ENCODE measurements around the gene CD82.

The CD82 gene

GRCh38 chr11:44605068-44605708, 39.7 kb downstream of the CD82 start:
- no peak for DNase-seq

- DNase-seq = no peak
These were observed 40.5 kb downstream of the CD82 start for GRCh38 chr11:44605965-44606364.

- no peak for DNase-seq
These were observed 41.0 kb downstream of the CD82 start for GRCh38 chr11:44606472-44606871.

- peak; percentile 45 for DNase-seq
These were observed 42.0 kb downstream of the CD82 start for GRCh38 chr11:44607319-44607962.

GRCh38 chr11:44607987-44608386, 42.5 kb downstream of the CD82 start:
- no peak for DNase-seq

DNA sequence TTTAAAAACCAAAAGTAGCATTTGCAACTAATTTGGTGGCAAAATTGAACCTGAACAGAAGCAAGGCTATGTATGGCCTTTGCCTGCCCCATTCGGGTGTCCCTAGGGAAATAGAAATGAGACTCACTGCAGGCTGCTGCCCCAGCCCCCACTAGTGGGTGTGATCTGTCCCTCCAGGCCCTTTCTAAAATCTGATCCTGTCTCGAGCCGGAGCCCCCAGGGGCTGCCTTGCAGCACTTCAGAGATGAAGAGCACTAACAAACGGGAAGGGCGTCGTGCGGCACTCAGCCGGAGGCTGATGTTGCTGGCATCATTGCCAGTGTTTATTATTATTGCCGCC, 43.2 kb downstream of the CD82 start:
- no peak for DNase-seq

GRCh38 chr11:44608991-44609782, 43.7 kb downstream of the CD82 start:
- DNase-seq = no peak

DNA sequence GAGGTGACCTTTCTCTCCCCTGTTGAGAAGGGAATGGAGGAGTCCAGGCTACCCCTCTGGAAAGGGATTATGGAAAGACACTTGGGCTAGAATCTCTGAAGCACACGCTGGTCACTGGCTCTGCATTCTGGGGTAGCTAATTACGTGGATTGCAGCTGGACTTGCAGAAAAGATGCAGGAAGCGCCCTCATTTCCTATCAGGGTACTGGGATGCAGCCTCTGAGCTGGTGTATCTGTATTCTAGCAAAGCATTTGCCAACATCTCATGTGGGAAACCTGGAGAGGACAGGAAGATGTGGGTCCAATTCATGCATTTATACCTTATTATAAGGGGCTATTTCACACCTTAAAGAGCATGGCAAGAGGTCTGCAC, 44.3 kb downstream of the CD82 start:
- no peak for DNase-seq

DNA sequence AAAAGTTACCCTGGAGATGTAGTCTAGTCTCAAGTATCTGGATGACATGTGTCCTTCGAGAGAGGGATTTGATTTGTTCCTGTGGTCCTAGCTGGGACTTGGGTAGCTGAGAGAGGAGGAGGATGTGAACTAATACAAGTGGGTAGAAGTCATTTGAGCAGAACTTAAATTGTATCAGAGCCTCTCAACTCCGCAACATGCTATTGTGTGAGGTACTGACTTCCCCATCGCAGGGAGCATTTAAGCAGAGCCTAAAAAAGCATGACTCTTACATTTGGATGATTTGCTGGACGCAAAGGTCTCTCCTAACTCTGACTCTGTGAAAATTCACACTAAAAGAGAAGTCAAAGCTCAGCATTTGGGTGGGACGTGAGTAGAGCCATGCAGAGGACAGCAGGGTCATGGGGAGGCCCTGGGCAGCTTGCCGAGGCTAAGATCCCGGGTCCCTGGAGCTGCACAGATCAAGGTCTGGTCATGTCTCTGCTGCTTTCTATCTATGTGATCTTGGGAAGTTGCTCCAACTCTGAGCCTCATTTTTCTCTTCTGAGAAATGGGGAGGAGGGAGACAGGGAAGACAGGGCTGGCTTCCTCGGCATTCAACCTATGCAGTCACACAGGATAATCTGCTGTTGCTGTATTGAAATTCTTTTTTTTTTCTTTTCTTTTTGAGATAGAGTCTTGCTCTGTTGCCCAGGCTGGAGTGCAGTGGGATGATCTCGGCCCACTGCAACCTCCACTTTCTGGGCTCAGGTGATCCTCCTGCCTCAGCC, 44.9 kb downstream of the CD82 start:
- no peak for DNase-seq

GRCh38 chr11:44611088-44611487, 45.6 kb downstream of the CD82 start:
- DNase-seq = no peak

DNA sequence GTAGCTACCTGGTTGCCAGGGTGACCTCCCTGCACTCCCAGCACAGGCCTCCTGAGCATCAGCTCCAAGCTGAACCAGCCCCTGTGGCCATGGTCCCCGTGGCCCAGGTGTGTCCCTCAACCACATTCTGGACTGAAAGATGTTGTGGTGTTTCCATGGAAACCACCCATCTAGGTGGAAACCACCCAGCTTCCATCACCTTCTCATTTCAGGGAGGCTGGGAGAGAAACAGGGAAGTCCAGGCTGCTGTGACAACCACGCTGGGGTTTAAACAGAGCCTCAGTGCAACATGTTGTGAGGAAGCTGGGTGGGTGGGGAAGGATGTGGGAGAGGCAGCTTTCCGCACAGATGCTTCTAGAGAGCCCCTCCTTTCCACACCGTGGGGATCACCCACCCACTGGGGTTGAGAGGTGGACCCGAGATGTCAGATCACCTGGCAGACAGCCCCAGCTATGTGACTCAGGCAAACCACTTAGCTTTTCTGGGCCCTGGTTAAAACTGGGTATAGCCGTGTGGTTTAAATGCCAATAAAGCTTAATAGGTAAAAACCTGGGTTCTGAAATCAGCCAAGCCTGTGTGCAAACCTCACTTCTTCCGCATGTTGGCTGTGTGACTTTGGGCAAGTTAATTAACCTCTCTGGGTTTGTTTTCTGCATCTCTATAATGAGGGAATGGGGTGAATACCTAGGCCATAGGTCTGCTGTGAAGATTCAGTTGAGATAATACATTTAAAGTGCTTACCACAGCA, 46.4 kb downstream of the CD82 start:
- DNase-seq = no peak

- no peak for DNase-seq
These were observed 47.7 kb downstream of the CD82 start for GRCh38 chr11:44613153-44613552.

DNA sequence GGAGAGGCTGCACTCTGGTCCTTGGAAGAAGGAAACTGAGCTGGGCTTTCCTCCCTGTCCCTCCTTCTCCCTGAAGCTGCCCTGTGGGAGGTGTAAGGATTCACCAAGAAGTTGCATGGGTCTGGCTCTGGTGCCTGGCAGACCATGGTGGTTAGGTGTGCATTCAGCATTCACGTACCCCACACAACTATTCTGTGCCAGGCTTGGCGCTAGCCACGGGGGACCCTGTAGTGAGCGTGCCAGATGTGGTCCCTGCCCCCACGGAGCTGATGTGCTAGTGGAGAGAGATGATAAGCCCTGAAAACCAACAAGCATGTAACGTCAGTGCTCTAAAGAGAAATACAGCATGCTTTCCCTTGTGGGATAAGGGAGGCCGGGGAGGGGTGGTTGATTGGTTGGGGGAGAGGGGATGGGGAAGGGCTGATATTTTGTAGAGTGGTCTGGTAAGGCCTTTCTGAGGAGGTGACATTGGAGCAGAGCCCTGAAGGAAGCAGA, 48.9 kb downstream of the CD82 start:
- DNase-seq = no peak

GRCh38 chr11:44615041-44615755, 49.7 kb downstream of the CD82 start:
- DNase-seq = no peak

DNA sequence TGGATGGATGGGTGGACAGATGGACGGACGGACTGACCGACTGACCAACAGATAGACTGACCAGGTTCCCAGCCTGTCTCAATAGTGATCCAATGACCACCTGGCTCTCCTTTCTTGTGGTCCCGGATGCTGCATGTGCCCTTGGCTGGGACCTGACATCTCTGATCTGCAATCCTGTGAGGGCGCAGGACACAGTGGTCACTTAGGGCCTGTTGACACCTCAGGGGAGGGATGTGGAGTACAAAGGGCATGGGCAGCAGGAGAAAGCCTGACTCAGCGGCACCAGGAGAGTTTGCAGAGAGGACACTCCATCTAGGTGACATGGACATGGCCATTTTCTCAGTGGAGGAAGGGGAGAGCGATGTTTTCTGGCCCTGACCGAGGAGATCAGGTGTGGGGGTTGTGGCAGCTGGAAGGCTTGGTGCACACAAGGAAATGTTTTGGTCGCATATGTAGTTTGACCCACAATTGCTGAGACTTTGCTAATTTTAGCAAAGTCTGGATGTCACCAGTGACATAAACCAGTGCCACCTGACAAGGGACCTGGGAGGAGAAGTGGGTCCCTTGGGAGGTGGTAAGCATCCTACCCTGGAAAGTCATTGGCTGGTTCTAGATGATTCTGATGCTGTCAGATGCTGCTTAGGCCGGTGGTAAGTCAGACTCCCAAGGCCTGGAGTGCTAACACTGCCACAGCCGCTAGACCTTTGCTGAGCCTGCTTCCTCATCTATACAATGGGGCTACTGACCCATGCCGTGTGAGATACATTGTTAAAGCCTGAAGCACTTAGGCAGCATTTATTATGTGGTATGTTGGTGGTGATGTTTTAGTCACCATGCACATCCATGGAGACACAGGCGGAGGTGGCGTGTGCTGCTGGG, 50.7 kb downstream of the CD82 start:
- no peak for DNase-seq

DNA sequence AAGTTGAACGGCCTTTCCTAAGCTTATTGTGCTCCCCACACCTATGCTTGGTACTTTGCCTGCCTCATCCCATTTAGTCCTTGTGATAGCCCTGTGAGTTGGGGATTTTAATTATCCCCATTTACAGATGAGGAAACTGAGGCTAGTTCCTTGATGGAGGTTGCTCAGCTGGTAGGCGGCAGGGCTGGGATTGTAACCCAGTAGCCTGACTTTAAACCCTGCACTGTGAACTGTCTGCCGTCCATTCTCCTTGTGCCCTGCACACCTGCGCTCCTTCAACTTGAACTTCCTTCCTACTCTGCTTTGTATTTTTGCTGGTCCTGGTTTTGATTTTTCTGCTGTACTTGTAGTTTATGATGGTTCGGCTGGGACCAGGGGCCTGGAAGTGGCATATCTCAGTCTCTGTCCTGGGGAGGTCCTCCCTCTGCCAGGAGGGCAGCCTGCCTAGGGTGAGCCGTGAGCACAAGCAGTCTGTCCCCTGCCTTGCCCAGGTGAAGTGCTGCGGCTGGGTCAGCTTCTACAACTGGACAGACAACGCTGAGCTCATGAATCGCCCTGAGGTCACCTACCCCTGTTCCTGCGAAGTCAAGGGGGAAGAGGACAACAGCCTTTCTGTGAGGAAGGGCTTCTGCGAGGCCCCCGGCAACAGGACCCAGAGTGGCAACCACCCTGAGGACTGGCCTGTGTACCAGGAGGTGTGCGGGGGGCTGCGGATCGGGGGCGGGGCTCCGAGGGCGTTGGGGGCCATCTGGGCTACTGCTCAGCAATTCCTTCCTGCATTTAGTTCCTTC, 52.4 kb downstream of the CD82 start:
- DNase-seq = no peak

GRCh38 chr11:44618561-44619425, 53.3 kb downstream of the CD82 start:
- no peak for DNase-seq

GRCh38 chr11:44620328-44620725, 54.9 kb downstream of the CD82 start:
- no peak for DNase-seq

- peak; percentile 40 for DNase-seq
These were observed 55.7 kb downstream of the CD82 start for GRCh38 chr11:44621140-44621681.

All from HCEC 1CT (cell line).